NT2/D1 (cell line): Measurements from ENCODE around the gene SH3RF2.

ENCODE experiments used
- SUZ12 ChIP-seq: IDR thresholded peaks from 2 replicates; pipeline ENCODE4 v1.6.1; 2011; ENCODE audit not compliant: insufficient read length, insufficient read depth; ENCODE audit errors: extremely low read depth
- YY1 ChIP-seq: IDR thresholded peaks from 2 replicates; pipeline ENCODE4 v1.6.1; 2011; ENCODE audit not compliant: insufficient read length, insufficient read depth
- ZNF274 ChIP-seq: IDR thresholded peaks from 2 replicates; pipeline ENCODE4 v1.6.1; 2011; ENCODE audit warnings: mild to moderate bottlenecking, low read depth, low read length

DNA sequence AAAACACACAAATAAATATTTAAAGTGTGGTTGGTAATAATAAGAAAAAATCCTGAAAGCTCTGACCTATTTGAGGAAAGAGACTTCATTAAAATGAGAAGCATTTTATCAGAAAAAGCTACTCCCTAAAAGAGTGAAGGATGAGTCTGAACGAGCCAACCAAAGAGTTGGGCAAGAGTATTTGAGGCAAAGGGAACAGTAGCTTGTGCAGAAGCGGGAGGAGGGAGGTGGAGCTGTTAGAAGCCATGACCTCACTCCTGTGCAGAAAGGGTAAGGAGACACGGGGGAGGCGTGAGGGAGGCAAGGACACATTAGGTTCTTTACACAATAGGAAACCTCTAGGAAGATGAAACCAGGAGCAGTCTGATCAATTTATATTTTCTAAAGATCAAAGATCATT, 29.4 kb downstream of the SH3RF2 start:
- TF ChIP-seq SUZ12 = no peak
- TF ChIP-seq ZNF274 = no peak
- no peak for TF ChIP-seq YY1
